Aorta (tissue), 5 donors: ENCODE results near the gene OR52E1. TPM values are rescaled to one million over a fixed set of nuclear protein-coding genes. Genes with fewer than 3 reads are reported as not detected.

ENCODE experiments used
- ATAC-seq: fragments of 200-7000 bp; cut with Tn5 transposase; one replicate; pipeline ENCODE4 v1.9.1; 2022; ENCODE audit warnings: moderate library complexity; ENCODE audit not compliant: low FRiP score
- DNase-seq, 2 donors: peaks; one replicate each; pipeline ENCODE4 v3.0.0-alpha.2; 2020
- H3K27ac ChIP-seq, 2 donors: one replicate each; pipeline ENCODE4 v1.5.1; 2013; ENCODE audit warnings: low read length in 2 of 2, mild to moderate bottlenecking in 2 of 2, moderate library complexity in 2 of 2, control low read depth in 1 of 2, inconsistent platforms in 1 of 2, low read depth in 1 of 2
- H3K27me3 ChIP-seq, 2 donors: one replicate each; pipeline ENCODE4 v1.6.1; 2013; ENCODE audit warnings: control low read depth in 1 of 2, low read length in 1 of 2, mild to moderate bottlenecking in 1 of 2, moderate library complexity in 1 of 2; ENCODE audit not compliant: insufficient read depth in 2 of 2, control insufficient read depth in 1 of 2
- H3K36me3 ChIP-seq, 2 donors: one replicate each; pipeline ENCODE4 v1.6.1; 2013; ENCODE audit warnings: control low read depth in 1 of 2, low read length in 1 of 2, mild to moderate bottlenecking in 1 of 2; ENCODE audit not compliant: insufficient read depth in 2 of 2, control insufficient read depth in 1 of 2
- H3K4me1 ChIP-seq, 2 donors: one replicate each; pipeline ENCODE4 v1.6.1; 2013; ENCODE audit warnings: low read length in 2 of 2, control low read depth in 1 of 2, mild to moderate bottlenecking in 1 of 2, moderate library complexity in 1 of 2; ENCODE audit not compliant: insufficient read depth in 2 of 2, control insufficient read depth in 1 of 2
- H3K4me3 ChIP-seq, 2 donors: one replicate each; pipeline ENCODE4 v1.5.1; 2013; ENCODE audit warnings: low read length in 2 of 2, control low read depth in 1 of 2, mild to moderate bottlenecking in 1 of 2
- H3K9me3 ChIP-seq: one replicate; pipeline ENCODE4 v1.6.1; 2013; ENCODE audit warnings: mild to moderate bottlenecking, low read length; ENCODE audit not compliant: control insufficient read depth
- WGBS, 2 donors: extraction: QIAGEN DNeasy Blood & Tissue Kit; methylation state at CpG; one replicate each; pipeline ENCODE4 v1.1.7; 2013; 5-methylcytosine and 5-hydroxymethylcytosine counted together
- intact Hi-C, 2 donors: fragments of 100-400 bp; cut with DNase I; formaldehyde crosslinking; loops; one replicate each; pipeline versions ENCODE4 v1.14.2 to v1.15.0; 2022
- long read RNA-seq, 2 donors: library from polyadenylated mRNA; unstranded; transcript quantifications; one replicate each; pipeline ENCODE4 v2.0.0, GENCODE V29; 2020 to 2021
- polyA plus RNA-seq, 2 donors: library from polyadenylated mRNA; stranded (reverse); fragments of 200-250 nt; gene quantifications; one replicate each; pipeline ENCODE4 v1.2.3, GENCODE V29; 2013
- total RNA-seq, 2 donors: library from RNA; stranded (reverse); fragmentation: NEBNext Ultra II Directional; extraction: Animal tissue kit (Norgen Biotek cat#: 25700); gene quantifications; one replicate each; pipeline ENCODE4 v1.2.1, GENCODE V29; 2021
- donor health status: healthy with polysubstance abuse.
- donor health status: Bipolar disorder and iron deficiency.
- donor health status: DM: no; HTN: no; CAD: no.
- donor health status: DM: no; HTN: no; CAD: no.
- donor health status: DM: yes; HTN: yes; CAD: no.

OR52E1 gene
- not detected for total RNA-seq
- polyA plus RNA-seq = not detected
- long read RNA-seq, donor 1 = 0 reads
- long read RNA-seq, donor 2 = 0 reads

DNA sequence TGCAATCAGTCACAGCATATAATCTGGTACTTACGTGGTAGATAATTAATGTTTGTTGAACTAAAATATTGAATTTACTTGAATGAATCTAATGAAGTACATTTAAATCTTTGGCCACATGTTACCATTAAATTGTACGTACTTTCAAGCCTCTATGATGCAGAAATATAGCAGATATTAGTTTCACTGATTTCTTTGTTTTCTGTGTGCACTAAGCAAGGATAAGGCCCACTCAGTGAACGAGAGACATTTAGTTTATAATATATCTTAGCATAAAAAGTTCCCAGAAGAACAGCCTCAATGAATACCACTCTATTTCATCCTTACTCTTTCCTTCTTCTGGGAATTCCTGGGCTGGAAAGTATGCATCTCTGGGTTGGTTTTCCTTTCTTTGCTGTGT is at the start of gene OR52E1:
Gene OR52E1 (plus strand): TSS at position 301 of the 400 bp plus-strand sequence.
- Histone ChIP-seq H3K4me1 (no peaks in the 10 kb centered on the region), H3K36me3 (no peaks in the 10 kb centered on the region), H3K27ac (no peak within 1 kb of the TSS), H3K9me3 (no peaks in the 10 kb centered on the region), H3K4me3 (no peak within 1 kb of the TSS), H3K27me3 (no peaks in the 10 kb centered on the region)
- intact Hi-C loops = no loop called here
- DNase-seq = no peak
- 51 to 65% methylated on average over 3 of the region's 3 CpGs for WGBS, 2 donors
- ATAC-seq = no peak

DNA sequence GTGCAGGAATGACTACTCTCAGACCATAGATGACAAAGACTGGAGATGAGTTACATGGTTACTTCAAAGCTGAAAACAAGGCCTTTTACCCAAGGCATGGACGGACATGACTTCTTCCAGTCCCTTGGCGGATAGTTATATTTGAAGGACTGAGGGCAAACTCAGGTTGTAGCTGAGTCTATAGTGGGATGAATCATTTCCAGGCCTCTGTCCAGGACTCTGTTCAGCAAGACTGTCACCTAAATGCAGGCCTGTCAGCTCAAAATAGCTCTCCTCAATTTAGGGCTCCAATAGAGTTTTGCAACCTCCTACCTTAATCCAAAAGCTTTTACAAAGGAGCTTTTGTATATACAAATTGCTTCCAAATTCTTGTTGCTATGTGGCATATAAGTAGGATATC is 47.4 kb upstream of the OR52E1 start:
- no peak for DNase-seq
- ATAC-seq = no peak
- WGBS, 2 donors = 89 to 95% methylated on average over 2 of the region's 2 CpGs
- no peaks in the 10 kb centered on the region for H3K4me1 ChIP-seq
- no peaks in the 10 kb centered on the region for H3K36me3 ChIP-seq
- H3K27me3 ChIP-seq = no peaks in the 10 kb centered on the region
- H3K27ac ChIP-seq = no peak overlapping the region
- intact Hi-C loops = no loop called here
- peaks cover 9% of the 10 kb centered on the region for H3K9me3 ChIP-seq
- no peak overlapping the region for H3K4me3 ChIP-seq

DNA sequence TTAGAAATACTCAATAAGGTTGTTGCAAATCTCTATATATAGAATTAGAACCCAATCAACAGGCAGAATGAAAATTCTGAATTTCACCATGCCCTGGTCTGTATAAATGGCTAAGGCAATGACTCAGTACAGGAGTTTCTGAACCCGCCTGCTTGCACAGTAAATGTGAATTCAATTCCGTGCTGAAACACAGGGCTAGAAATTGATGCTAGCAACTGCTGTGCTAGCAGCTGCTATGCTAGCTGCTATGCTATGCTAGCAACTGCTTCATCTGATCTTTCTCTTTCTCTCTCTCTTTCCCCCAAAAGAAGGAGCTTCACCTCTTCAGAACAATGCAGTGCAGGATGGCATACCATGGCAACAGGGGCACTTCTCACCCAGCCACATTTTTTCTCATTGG is 32.7 kb upstream of the OR52E1 start:
- no peaks in the 10 kb centered on the region for H3K36me3 ChIP-seq
- no peaks in the 10 kb centered on the region for H3K9me3 ChIP-seq
- 68 to 70% methylated on average over 2 of the region's 2 CpGs for WGBS, 2 donors
- no peaks in the 10 kb centered on the region for H3K4me1 ChIP-seq
- no peak overlapping the region for H3K4me3 ChIP-seq
- ATAC-seq (no peak), DNase-seq (no peak)
- intact Hi-C loops = no loop called here
- H3K27me3 ChIP-seq = no peaks in the 10 kb centered on the region
- no peak overlapping the region for H3K27ac ChIP-seq

DNA sequence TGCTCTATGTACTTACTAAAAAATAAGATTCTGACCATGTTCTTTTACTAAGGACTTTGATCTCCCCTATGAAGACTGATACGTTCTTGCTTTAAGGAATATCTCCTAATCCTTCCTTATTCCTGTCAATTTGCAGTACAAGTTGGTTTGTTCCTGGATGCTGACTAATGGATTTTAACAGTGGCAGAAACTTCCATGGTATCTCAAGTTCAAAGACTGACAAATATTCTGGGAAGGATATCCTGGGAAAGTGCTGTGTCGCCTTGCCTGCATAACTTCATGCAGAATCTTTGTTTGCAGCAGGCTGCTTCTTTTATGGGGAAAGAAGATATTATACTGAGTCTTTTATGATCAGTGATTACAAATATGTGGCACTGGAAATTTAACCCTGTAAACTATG is 31.4 kb upstream of the OR52E1 start:
- WGBS, 2 donors = 42 to 66% methylated on average over 2 of the region's 2 CpGs
- no peaks in the 10 kb centered on the region for H3K9me3 ChIP-seq
- H3K36me3 ChIP-seq = no peaks in the 10 kb centered on the region
- DNase-seq (no peak), ATAC-seq (no peak)
- H3K4me1 ChIP-seq = no peaks in the 10 kb centered on the region
- no peaks in the 10 kb centered on the region for H3K27me3 ChIP-seq
- no peak overlapping the region for H3K27ac ChIP-seq
- no peak overlapping the region for H3K4me3 ChIP-seq
- intact Hi-C loops = no loop called here

DNA sequence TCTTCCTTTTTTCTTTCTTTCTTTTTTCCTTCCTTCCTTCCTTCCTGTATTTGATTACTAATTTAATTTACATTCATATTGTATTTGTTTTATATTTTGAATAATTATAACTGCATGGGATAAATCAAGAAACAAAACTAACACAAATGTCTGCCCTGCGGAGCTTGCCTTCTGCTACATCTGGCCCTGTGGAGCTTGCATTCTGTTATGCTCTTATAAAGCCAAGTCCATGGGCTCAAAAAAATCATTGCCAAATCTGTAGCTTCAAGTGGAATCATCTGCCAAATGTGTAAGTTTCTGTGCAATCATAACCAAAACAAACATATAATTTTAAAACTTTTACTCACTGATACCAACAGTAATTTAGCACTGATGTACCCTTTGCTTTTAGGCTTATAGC is 31.0 kb upstream of the OR52E1 start:
- H3K4me1 ChIP-seq = no peaks in the 10 kb centered on the region
- intact Hi-C loops = no loop called here
- H3K36me3 ChIP-seq = no peaks in the 10 kb centered on the region
- 66 to 81% methylated on average over 1 of the region's 1 CpG for WGBS, 2 donors
- ATAC-seq (no peak), DNase-seq (no peak)
- no peaks in the 10 kb centered on the region for H3K27me3 ChIP-seq
- H3K4me3 ChIP-seq = no peak overlapping the region
- no peak overlapping the region for H3K27ac ChIP-seq
- no peaks in the 10 kb centered on the region for H3K9me3 ChIP-seq

DNA sequence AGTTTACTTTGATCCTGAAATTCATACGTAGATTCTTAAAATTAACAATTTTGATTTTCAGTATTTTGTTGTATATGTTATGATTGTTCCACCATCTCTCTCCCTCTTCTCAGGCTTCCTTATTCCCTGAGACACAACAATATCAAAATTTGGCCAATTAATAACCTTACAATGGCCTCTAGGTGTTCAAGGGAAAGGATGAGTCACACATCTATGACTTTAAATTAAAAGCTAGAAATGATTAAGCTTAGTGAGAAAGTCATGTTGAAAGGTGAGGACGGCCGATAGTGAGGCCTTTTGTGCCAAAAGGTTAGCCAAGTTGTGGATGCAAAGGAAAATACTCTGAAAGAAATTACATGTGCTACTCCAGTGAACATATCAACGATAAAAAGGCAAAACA is 28.5 kb upstream of the OR52E1 start:
- H3K36me3 ChIP-seq = no peaks in the 10 kb centered on the region
- no peak overlapping the region for H3K4me3 ChIP-seq
- no peaks in the 10 kb centered on the region for H3K9me3 ChIP-seq
- no peaks in the 10 kb centered on the region for H3K4me1 ChIP-seq
- WGBS, 2 donors = 51 to 60% methylated on average over 4 of the region's 4 CpGs
- no peak overlapping the region for H3K27ac ChIP-seq
- H3K27me3 ChIP-seq = no peaks in the 10 kb centered on the region
- DNase-seq (no peak), ATAC-seq (no peak)
- intact Hi-C loops = no loop called here

DNA sequence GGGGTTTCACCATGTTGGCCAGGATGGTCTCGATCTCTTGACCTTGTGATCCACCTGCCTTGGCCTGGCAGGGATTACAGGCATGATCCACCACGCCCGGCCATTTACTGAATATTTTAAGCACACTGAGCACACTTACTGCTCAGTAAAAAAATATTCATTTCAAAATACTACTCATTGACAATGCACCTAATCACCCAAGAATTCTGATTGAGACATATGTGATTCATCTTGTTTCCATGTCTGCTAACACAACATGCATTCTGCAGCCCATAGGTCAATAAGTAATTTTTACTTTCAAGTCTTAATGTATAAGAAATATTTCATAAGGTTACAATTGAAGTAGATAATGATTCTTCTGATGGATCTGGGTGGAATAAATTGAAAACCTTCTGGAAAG is 27.3 kb upstream of the OR52E1 start:
- ATAC-seq (no peak), DNase-seq (no peak)
- Histone ChIP-seq H3K27ac (no peak overlapping the region), H3K36me3 (no peaks in the 10 kb centered on the region), H3K9me3 (no peaks in the 10 kb centered on the region), H3K4me3 (no peak overlapping the region), H3K4me1 (no peaks in the 10 kb centered on the region), H3K27me3 (peaks cover 0 to 3% of the 10 kb centered on the region in 2 donors)
- intact Hi-C loops = no loop called here
- 64 to 88% methylated on average over 3 of the region's 3 CpGs for WGBS, 2 donors

DNA sequence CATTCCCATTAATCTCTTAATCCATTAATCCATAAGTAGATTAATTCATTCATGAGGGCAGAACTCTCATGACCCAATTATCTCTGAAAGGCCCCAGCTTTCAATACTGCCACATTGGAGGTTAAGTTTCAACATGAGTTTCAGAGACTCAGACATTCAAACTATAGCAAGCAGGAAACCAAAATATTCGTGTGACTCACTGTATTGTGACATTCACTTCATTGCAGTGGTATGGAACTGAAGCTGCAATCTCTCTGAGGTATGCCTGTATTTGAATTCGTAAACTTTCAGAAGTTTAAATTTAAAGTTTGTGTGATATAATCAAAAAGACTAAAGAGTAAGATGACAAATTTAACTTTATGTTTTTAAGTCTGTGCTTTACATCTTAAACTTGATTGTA is 26.0 kb upstream of the OR52E1 start:
- H3K27ac ChIP-seq = no peak overlapping the region
- ATAC-seq = no peak
- peaks cover 0 to 3% of the 10 kb centered on the region in 2 donors for H3K27me3 ChIP-seq
- no peaks in the 10 kb centered on the region for H3K4me1 ChIP-seq
- 49 to 51% methylated on average over 2 of the region's 2 CpGs for WGBS, 2 donors
- intact Hi-C loops = no loop called here
- H3K36me3 ChIP-seq = no peaks in the 10 kb centered on the region
- no peak for DNase-seq
- no peak overlapping the region for H3K4me3 ChIP-seq
- no peaks in the 10 kb centered on the region for H3K9me3 ChIP-seq

DNA sequence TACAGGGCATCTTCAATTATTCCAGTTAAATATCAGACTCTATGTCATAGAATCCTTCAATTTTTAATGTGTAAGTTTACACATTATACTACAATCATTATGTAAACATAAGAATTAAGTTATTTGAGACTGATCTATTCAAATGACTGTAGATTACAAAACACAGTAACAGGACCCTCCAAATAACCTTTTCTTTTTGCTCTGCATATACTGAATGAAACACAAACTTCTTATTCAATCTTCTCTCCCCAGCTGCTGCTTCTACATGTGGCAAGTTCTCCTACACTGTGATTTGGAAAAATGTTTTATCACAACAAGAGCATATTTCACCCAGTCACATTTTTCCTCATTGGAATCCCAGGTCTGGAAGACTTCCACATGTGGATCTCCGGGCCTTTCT is 23.1 kb upstream of the OR52E1 start, which contains the start of gene OR52J3:
Gene OR52J3 (plus strand): TSS at position 301 of the 400 bp plus-strand sequence. CDS start 0 bp downstream, at position 301.
- DNase-seq = no peak

More for the DNA sequence above, 23.1 kb upstream of the OR52E1 start, which contains the start of gene OR52J3:
- no peaks in the 10 kb centered on the region for H3K9me3 ChIP-seq
- no peaks in the 10 kb centered on the region for H3K36me3 ChIP-seq
- no peak within 1 kb of the TSS for H3K4me3 ChIP-seq
- 31 to 49% methylated on average over 1 of the region's 1 CpG for WGBS, 2 donors
- no peaks in the 10 kb centered on the region for H3K4me1 ChIP-seq
- H3K27ac ChIP-seq = no peak within 1 kb of the TSS
- peaks cover 0 to 3% of the 10 kb centered on the region in 2 donors for H3K27me3 ChIP-seq
- intact Hi-C loops = no loop called here
- ATAC-seq = no peak
